ENCODE results near the gene G0S2.

The G0S2 gene

DNA sequence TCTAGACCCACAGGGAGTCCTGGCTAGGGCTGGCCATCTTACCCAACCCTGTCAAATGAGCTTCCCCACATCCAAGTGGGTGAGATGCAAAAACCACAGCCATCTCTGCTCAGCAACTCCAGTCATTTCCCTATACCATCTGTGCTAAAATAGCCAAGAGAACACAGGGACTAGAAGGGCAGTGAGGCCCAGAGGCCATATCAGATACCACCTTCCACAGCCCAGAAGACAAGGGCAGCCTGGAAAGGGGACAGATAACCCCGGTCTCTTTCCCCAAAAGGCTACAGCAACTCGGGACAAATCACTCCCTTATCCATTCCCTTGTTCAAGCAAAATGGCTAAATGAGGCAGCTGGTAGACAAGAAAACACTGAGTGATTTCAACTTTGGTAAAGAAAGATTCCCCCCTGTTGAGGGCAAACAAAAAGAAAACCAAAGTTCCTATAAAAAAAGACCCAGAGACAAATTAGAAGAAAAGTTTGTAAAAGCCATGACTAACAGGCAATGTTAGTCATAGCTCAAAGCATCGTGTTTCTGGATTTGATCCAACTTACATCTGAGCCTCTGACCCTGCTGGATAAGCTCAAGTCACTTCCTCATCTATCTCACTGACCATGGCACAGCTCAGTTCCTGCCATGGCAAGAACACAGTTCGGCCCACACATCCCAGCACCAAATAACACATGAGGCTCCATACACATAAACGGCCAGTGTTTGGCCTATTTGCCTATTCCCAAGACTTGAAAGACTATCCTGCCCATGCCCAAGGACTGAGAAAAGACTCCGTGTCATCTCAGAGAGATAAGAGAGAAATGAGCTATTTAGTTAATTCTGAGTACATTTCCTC lies 26.1 kb upstream of the G0S2 start:
- no peak for DNase-seq (ENCODE audit: low spot score)

GRCh38 chr1:209650454-209650853 lies 24.8 kb upstream of the G0S2 start:
- no peak for DNase-seq (ENCODE audit: low spot score)

DNA sequence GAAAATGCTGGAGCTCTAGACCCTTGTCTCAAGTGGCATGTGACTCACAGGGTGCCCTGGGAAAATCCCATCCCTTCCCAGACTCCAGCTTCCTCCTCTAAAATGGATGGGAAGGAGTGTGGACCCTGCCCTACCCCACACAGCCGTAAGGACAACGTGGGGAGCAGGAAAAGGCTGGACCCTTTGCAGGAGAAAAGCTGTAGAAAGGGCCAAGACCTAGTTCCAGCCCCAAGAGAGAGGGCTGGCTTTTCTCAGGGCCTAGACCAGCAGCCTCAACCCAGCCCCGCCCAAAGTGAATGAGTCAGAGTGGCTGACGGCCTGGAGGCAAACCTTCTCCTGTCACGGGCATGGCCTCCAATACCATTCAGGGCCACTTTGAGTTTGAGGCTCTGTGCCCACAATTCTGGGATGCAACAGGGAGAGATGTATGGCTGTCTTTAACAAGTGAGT lies 24.0 kb upstream of the G0S2 start:
- no peak for DNase-seq (ENCODE audit: low spot score)

DNA sequence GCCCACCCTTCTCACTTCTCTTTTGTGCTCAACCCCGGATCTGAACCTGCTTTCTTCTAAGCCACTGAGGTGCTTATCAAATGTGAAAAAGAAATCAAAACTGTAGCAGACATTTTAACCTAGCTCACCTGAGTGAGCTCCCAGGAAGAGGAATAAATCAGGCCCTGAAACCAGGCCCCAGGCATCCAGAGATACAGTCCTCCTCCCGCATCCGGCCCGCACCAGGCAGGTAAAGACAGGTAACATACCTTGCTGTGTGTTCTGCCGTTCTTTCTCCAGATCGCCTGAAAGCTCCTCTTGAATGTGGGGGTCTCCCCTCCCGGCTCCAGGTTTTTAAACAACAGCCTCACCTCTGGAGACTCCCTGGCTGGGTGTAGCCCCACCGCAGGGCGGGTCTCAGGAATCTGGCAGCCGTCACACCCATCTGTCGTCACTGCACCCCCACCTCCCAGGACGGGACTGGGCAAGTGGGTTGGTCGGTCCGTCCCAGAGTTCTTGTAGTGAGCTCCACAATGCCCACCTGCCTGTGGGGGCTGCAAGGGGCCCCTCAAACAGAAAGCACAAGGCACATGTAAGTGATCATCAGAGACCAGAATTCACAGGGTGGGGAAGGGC lies 23.0 kb upstream of the G0S2 start, which contains the start of gene LAMB3:
LAMB3 (minus strand) TSS at position 305 of the 615 bp plus-strand sequence. CDS start 1,481 bp downstream, outside the sequence.
- DNase-seq (ENCODE audit: low spot score), result no peak

- no peak for DNase-seq (ENCODE audit: low spot score)
These were observed 22.3 kb upstream of the G0S2 start for GRCh38 chr1:209652873-209653401.

DNA sequence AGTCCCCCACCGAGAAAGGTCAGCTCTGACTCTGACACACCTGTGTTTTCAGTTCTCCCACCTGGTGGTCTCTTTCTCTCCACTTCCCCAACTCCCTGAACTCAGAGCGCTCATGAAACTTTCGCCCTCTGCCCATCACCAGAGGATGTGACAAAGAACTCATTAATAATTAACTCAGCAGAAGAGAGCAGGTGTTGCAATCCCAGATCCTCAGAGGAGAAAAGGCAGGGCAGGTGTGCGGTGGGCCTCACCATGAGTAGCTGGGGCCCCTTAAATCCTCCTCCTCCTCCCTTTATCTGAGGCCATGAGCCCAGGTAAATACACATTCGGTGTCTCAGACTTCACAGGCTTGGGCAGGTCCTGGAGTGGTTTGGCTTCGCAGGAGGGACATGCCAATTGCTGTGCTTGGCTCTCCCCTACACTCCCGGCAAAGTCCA lies 21.3 kb upstream of the G0S2 start:
- no peak for DNase-seq (ENCODE audit: low spot score)

- no peak for DNase-seq (ENCODE audit: low spot score)
These were observed 19.6 kb upstream of the G0S2 start for GRCh38 chr1:209655411-209656231.

GRCh38 chr1:209657140-209657879 lies 17.9 kb upstream of the G0S2 start:
- DNase-seq (ENCODE audit: low spot score), result no peak

- no peak for DNase-seq (ENCODE audit: low spot score)
These were observed 17.3 kb upstream of the G0S2 start for GRCh38 chr1:209657918-209658317.

DNA sequence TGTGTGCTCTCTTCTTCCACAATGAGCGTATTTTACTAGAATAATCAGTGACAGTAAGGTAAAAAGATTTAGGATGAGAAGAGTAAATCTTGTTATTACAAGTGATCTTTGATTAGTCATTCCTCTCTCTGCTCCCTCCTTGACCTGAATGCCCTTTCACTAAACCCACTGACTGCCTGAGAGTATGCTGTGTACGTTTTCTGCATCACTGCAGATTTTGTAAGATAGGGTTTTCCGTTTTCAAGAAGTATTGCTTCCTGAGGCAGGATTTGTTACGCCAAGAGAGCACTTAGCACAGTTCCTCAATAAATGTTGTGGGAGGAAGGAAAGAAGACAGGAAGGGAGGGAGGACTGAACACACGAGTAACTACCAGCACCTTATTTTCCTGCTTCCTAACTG lies 15.3 kb upstream of the G0S2 start:
- no peak for DNase-seq (ENCODE audit: low spot score)

- no peak for DNase-seq (ENCODE audit: low spot score)
These were observed 14.1 kb upstream of the G0S2 start for GRCh38 chr1:209661071-209661470.

DNA sequence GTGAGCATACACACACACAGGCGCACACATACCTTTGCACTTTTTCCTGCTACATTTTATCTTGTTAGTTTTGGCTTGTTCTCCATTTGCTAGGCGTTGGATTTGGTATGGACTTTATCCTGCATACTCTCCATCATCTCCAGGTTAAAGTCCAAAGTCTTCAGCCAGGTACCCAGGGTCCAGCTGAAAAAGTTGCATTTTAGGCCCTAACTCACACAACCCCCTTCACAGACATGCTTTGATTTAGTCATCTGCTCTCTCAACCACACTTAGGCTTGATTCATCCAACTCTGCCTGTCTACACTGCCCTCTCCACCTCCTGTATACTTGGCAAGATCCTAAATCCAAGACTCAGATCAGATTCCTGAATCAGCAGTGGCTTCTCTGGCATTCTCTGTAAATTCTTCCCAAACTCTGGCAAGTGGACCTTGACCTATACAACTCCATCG lies 12.3 kb upstream of the G0S2 start:
- no peak for DNase-seq (ENCODE audit: low spot score)

DNA sequence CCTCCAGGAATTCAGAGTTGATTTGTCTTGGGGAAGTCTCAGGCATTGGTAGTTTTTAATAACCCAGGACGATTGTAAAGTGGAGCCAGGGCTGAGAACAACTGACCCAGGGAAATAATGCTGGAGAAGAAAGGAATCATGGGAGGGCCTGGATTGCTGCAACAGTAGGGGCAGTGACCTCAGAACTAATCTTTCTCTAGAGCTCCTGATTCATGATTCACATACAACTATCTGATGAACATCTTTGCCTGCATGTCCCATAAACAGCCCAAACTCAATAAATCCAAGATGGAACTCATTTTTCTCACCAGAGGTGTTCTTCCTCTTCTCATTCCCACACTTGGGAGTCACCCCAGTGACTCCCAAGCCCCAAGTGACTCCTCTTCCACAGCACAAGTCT lies 8.1 kb upstream of the G0S2 start:
- DNase-seq (ENCODE audit: low spot score), result no peak

GRCh38 chr1:209667708-209668107 lies 7.5 kb upstream of the G0S2 start:
- no peak for DNase-seq (ENCODE audit: low spot score)

- no peak for DNase-seq (ENCODE audit: low spot score)
These were observed 4.7 kb upstream of the G0S2 start for GRCh38 chr1:209670441-209671082.

DNA sequence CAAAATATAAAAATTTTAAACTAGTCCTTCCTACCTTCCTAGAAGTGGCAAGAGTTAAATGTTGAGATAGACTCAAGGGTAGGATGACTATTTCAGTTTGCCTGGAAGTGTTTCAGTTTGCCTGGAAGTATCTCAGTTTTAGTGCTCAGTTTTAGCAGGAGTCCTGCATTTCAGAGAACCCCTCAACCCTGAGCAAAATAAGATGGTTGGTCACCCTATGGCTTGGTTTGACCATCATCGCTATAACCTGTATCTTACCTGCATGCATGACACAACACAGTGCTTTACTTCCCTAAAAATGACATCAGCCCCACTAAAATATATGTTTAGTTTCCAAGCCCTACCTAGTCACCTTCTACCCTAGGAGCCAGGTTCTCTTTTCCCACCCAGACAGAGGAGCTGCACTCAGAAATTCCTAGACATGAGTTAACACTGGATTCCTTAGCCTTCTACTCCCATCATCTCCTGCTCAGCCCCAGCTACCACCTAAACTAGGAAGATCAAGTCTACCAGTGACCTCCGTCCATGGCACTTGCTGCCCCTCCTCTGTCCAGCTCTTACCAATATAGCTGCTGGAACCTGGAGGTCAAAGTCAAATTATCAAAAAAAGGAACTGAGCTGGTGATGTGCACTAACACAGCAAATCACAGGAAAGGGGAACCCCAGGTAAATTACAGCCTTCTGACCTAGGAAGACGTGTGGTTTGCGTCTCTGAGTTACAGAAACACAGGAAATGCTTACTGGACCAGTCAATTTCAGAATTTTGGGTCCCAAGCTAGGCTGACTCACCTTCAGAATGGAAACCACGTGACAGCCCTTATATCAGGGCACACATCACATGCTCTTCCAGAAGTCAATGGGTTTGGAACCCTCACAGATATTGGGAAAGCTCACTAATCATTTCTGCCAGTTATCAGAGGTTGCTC lies 2.2 kb upstream of the G0S2 start:
- no peak for DNase-seq (ENCODE audit: low spot score)

GRCh38 chr1:209673631-209674417 lies 1.4 kb upstream of the G0S2 start:
- no peak for DNase-seq (ENCODE audit: low spot score)

GRCh38 chr1:209675565-209676154 lies 448 bp downstream of the G0S2 start:
- no peak for DNase-seq (ENCODE audit: low spot score)

All from D341Med (cell line).